Uterus (tissue), 2 donors: ENCODE data around the gene SDHC.

ENCODE experiments used
- CTCF ChIP-seq, 4 experiments: fragments of 200-600 bp in 2 of 4; fragments of 450-650 bp in 2 of 4; sonication (generic) in 2 of 4; IDR thresholded peaks; one replicate each; pipeline ENCODE4 v1.5.1; 2016 to 2019; ENCODE audit warnings: antibody characterized with exemption in 4 of 4, mild to moderate bottlenecking in 2 of 4, moderate library complexity in 1 of 4
- POLR2A ChIP-seq, 2 donors: fragments of 450-650 bp; IDR thresholded peaks; one replicate each; pipeline ENCODE4 v1.6.1; 2016; ENCODE audit warnings: antibody characterized with exemption in 2 of 2, mild to moderate bottlenecking in 1 of 2, moderate library complexity in 1 of 2

GRCh38 chr1:161342821-161343220, 28.6 kb downstream of the SDHC start:
- no peak for TF ChIP-seq CTCF (IDR thresholded peaks at IDR 0.05)
- no peak for TF ChIP-seq POLR2A (IDR thresholded peaks at IDR 0.05)
